K562 (cell line): ENCODE results near the gene KLHL28. TPM values are rescaled to one million over a fixed set of nuclear protein-coding genes. Genes with fewer than 3 reads are reported as not detected.

Experiments
- ATAC-seq: fragments of 200-7000 bp; cut with Tn5 transposase; 3 replicates; pipeline ENCODE4 v1.9.1; 2020; ENCODE audit warnings: moderate library complexity
- BruUV-seq: library from RNA; stranded (reverse); fragments of 400-500 nt; replicated peaks from 2 replicates; lab custom pipeline; 2021; lab: Mats Ljungman, UMichigan
- CTCF ChIA-PET: fragments of 300-600 bp; formaldehyde crosslinking; extraction: SDS; loops from one replicate; lab custom pipeline; 2021; ENCODE audit warnings: low intra/inter-chr PET ratio; lab: Yijun Ruan, JAX
- POLR2A ChIA-PET: fragments of 300-600, 350-650 bp; sonication (Branson Sonifier 250); formaldehyde crosslinking; extraction: SDS; loops from one replicate; lab custom pipeline; 2021; ENCODE audit warnings: antibody characterized with exemption, inconsistent platforms; lab: Yijun Ruan, JAX
- DNase-seq, 4 experiments: peaks; one replicate each; pipeline versions ENCODE4 v3.0.0 to v3.0.0-alpha.2; 2011 to 2018; ENCODE audit warnings: low spot score in 3 of 4, mixed read lengths in 3 of 4; ENCODE audit errors: extremely low read depth in 1 of 4
- FAIRE-seq: peaks from 2 replicates; lab custom pipeline; 2011; peaks lifted over from hg19 to GRCh38; lab: Jason Lieb, UNC
- H2AFZ ChIP-seq: 2 replicates; pipeline ENCODE4 v1.6.0; 2011; ENCODE audit warnings: low read depth, low read length, control low read depth, inconsistent platforms
- H3K27ac ChIP-seq: fragments of 200-600 bp; 3 replicates; pipeline ENCODE4 v1.8.0; 2011; ENCODE audit warnings: low read depth, mild to moderate bottlenecking, control low read depth, inconsistent platforms, low read length, moderate library complexity, mixed read lengths; ENCODE audit errors: extremely low read depth
- H3K27me3 ChIP-seq, 2 experiments: fragments of 300-600 bp in 1 of 2; 2 replicates in 1 of 2; 3 replicates in 1 of 2; pipeline versions ENCODE4 v1.6.0 to v1.8.0; 2011; ENCODE audit warnings: inconsistent platforms in 2 of 2, low read length in 2 of 2, mild to moderate bottlenecking in 1 of 2, mixed read lengths in 1 of 2, moderate library complexity in 1 of 2; ENCODE audit not compliant: control insufficient read depth in 2 of 2, insufficient read depth in 2 of 2
- H3K36me3 ChIP-seq: fragments of 300-600 bp; 3 replicates; pipeline ENCODE4 v1.8.0; 2011; ENCODE audit warnings: mild to moderate bottlenecking, low read length, inconsistent platforms; ENCODE audit not compliant: control insufficient read depth, insufficient read depth
- H3K4me1 ChIP-seq, 2 experiments: fragments of 200-600 bp in 1 of 2; replicated peaks in 1 of 2; 2 replicates in 1 of 2; 3 replicates in 1 of 2; pipeline versions ENCODE4 v1.5.1 to v1.8.0; 2011; ENCODE audit warnings: inconsistent platforms in 2 of 2, low read length in 2 of 2, mild to moderate bottlenecking in 1 of 2, mixed read lengths in 1 of 2, moderate library complexity in 1 of 2; ENCODE audit not compliant: control insufficient read depth in 2 of 2, insufficient read depth in 2 of 2
- H3K4me2 ChIP-seq: 2 replicates; pipeline ENCODE4 v1.6.1; 2011; ENCODE audit warnings: low read length, control low read depth, inconsistent platforms, mixed read lengths; ENCODE audit not compliant: insufficient read depth
- H3K4me3 ChIP-seq: fragments of 200-600 bp; sonication (generic), shearing (Covaris generic); 2 replicates; pipeline ENCODE4 v1.5.1; 2016; ENCODE audit warnings: control low read depth, inconsistent platforms
- H3K79me2 ChIP-seq: fragments of 200-600 bp; 3 replicates; pipeline ENCODE4 v1.8.0; 2011; ENCODE audit warnings: low read length, inconsistent platforms; ENCODE audit not compliant: control insufficient read depth, insufficient read depth
- H3K9ac ChIP-seq, 2 experiments: 2 replicates each; pipeline versions ENCODE4 v1.6.0 to v1.6.1; 2011; ENCODE audit warnings: low read depth in 2 of 2, low read length in 2 of 2, control low read depth in 1 of 2, inconsistent platforms in 1 of 2, mild to moderate bottlenecking in 1 of 2, mixed read lengths in 1 of 2; ENCODE audit not compliant: insufficient read depth in 1 of 2
- H3K9me1 ChIP-seq: one replicate; pipeline ENCODE4 v1.6.0; 2011; ENCODE audit warnings: inconsistent platforms, mild to moderate bottlenecking, low read length, moderate library complexity; ENCODE audit not compliant: control insufficient read depth, insufficient read depth
- H3K9me3 ChIP-seq: replicated peaks from 2 replicates; pipeline ENCODE4 v1.5.1; 2011; ENCODE audit warnings: low read depth, low read length, inconsistent platforms; ENCODE audit not compliant: control insufficient read depth, insufficient read depth
- H4K20me1 ChIP-seq: replicated peaks from 2 replicates; pipeline ENCODE4 v1.6.1; 2011; ENCODE audit warnings: low read length, inconsistent platforms, mixed read lengths; ENCODE audit not compliant: control insufficient read depth, insufficient read depth
- ETV5 ChIP-seq: sonication (generic); formaldehyde crosslinking; IDR thresholded peaks from 2 replicates; pipeline ENCODE4 v1.4.0; 2020; ENCODE audit warnings: low read depth, mild to moderate bottlenecking, missing genetic modification reagents
- ILK ChIP-seq: fragments of 450-650 bp; IDR thresholded peaks from 2 replicates; pipeline ENCODE4 v1.6.1; 2016; ENCODE audit warnings: missing genetic modification characterization, low read depth, mild to moderate bottlenecking, missing compliant biosample characterization, moderate library complexity, borderline replicate concordance
- JUND ChIP-seq, 2 experiments: IDR thresholded peaks; 2 replicates in 1 of 2; 3 replicates in 1 of 2; pipeline ENCODE4 v1.6.1; 2011; ENCODE audit warnings: borderline replicate concordance in 2 of 2, low read depth in 2 of 2, low read length in 2 of 2, improper control_type of control experiment in 1 of 2, missing biosample characterization in 1 of 2, missing genetic modification characterization in 1 of 2, missing genetic modification reagents in 1 of 2
- RBM17 ChIP-seq: fragments of 200-400 bp; formaldehyde crosslinking; IDR thresholded peaks from 2 replicates; pipeline ENCODE4 v1.6.1; 2017; ENCODE audit warnings: low read depth, mild to moderate bottlenecking, low read length, borderline replicate concordance
- SIRT6 ChIP-seq: IDR thresholded peaks from one replicate; pipeline ENCODE4 v1.6.1; 2012; ENCODE audit warnings: low read depth, mild to moderate bottlenecking, control low read depth, inconsistent platforms, low read length, moderate library complexity
- SUPT5H ChIP-seq: fragments of 450-650 bp; IDR thresholded peaks from 2 replicates; pipeline ENCODE4 v1.6.1; 2016
- ZEB2 ChIP-seq: fragments of 450-650 bp; IDR thresholded peaks from 2 replicates; pipeline ENCODE4 v1.6.1; 2016
- ZNF121 ChIP-seq: sonication (generic); formaldehyde crosslinking; conservative IDR thresholded peaks from 2 replicates; pipeline ENCODE4 v1.8.0; 2022; ENCODE audit warnings: missing genetic modification reagents
- ZSCAN32 ChIP-seq: fragments of 450-650 bp; formaldehyde crosslinking; IDR thresholded peaks from 2 replicates; pipeline ENCODE4 v1.4.0; 2020; ENCODE audit warnings: mild to moderate bottlenecking, moderate library complexity
- WGBS: fragments of 100-300 bp; shearing (Covaris generic); methylation state at CpG from one replicate; pipeline ENCODE4 v1.1.6; 2016; ENCODE audit warnings: low coverage, mixed read lengths; ENCODE audit not compliant: insufficient coverage; ENCODE audit errors: missing lambda C conversion rate; 5-methylcytosine and 5-hydroxymethylcytosine counted together
- in situ Hi-C: fragments of 300-500 bp; cut with MboI; formaldehyde crosslinking; loops from 4 replicates; pipeline ENCODE4 v1.15.0; 2018; ENCODE audit warnings: inconsistent platforms, mixed read lengths
- intact Hi-C: fragments of 100-400 bp; cut with micrococcal nuclease; formaldehyde crosslinking; loops from 2 replicates; pipeline ENCODE4 v1.14.2; 2022
- polyA plus RNA-seq, 8 experiments: library from polyadenylated mRNA; depleted of rRNA in 4 of 8; stranded (reverse) in 5 of 8; unstranded in 3 of 8; fragments of >200 nt; fragmentation: Nextera tagmentation in 2 of 8; fragmentation: Illumina TruSeq in 1 of 8; extraction: Ambion mirVana in 2 of 8; extraction: Trizol in 1 of 8; gene quantifications; 2 replicates each; pipeline versions ENCODE4 v1.2.1 to v1.2.3, GENCODE V29; 2011 to 2014; ENCODE audit warnings: inconsistent platforms in 1 of 8, missing spikeins in 1 of 8
- total RNA-seq, 7 experiments: library from RNA; depleted of rRNA in 6 of 7; stranded (reverse); fragments of >200 nt in 6 of 7; fragmentation: Illumina TruSeq in 2 of 7; extraction: Trizol in 2 of 7; gene quantifications; 2 replicates each; pipeline versions ENCODE4 v1.2.1 to v1.2.3, GENCODE V29; 2011 to 2021; ENCODE audit warnings: low replicate concordance in 1 of 7
- TF ChIP-seq, protein P1 (sequence below): fragments of 250-450 bp; sonication (Bioruptor Pico); IDR thresholded peaks from 2 replicates; pipeline ENCODE4 v1.8.0; 2022; ENCODE audit warnings: moderate library complexity, mild to moderate bottlenecking, inconsistent platforms

The KLHL28 gene
- total and polyA plus RNA-seq, 9 of the 15 experiments (the other 6 are each of a cell fraction or from before 2014, with no cell fraction given) = 1.1 to 7.5 (median 4.7) TPM

DNA sequence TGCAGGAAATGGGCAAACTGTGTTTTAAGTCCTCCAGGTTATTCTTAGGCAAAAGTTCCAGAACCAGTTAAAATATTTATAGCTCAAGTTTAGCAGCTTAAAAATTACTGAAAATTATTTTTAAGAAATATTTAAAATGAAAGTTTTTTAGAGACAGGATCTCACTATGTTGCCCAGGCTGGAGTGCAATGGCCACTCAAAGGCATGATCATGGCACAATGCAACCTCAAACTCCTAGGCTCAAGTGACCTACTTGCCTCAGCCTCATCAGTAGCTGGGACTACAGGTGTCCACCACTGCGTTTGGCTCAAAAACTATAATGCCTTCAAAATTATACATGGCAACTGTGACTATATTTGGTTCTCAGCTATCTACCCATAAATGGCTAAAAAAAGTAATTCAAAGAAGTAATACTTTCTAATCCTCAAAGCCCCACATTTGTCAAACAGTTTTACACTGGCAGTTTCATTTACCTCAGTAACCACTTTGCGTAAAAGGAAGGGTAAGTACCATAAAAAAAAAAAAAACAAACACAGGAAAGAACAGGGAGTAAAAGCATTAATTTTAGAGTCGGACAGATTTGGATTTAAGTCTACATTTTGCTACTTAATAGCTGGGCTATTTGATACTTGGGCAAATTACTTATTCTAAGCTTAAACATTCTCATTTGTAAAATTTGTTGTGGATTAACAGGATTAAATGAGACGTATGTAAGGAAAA lies 9.2 kb downstream of the KLHL28 start:
- intact Hi-C loops = no loop called here
- Histone ChIP-seq H3K79me2 (peaks cover 17% of the 10 kb centered on the region), H3K27me3 (no peaks in the 10 kb centered on the region), H3K9ac (no peak overlapping the region), H3K9me1 (no peaks in the 10 kb centered on the region), H3K27ac (no peak overlapping the region), H3K4me3 (no peak overlapping the region), H3K4me1 (no peaks in the 10 kb centered on the region), H3K36me3 (no peaks in the 10 kb centered on the region), H3K4me2 (no peak overlapping the region), H3K9me3 (no peaks in the 10 kb centered on the region), H2AFZ (no peak overlapping the region), H4K20me1 (no peaks in the 10 kb centered on the region)
- TF ChIP-seq ILK (tag) (no peak), ZNF121 (CRISPR knock-in tag) (peak; percentile 59), ETV5 (CRISPR knock-in tag) (no peak)
- ChIA-PET POLR2A (no interaction called here), CTCF (no interaction called here)
- ATAC-seq (no peak), DNase-seq (no peak), FAIRE-seq (no peak)
- in situ Hi-C loops = no loop called here
- BruUV-seq = no TSS peak
- 88% methylated on average over 4 of the region's 4 CpGs for WGBS

DNA sequence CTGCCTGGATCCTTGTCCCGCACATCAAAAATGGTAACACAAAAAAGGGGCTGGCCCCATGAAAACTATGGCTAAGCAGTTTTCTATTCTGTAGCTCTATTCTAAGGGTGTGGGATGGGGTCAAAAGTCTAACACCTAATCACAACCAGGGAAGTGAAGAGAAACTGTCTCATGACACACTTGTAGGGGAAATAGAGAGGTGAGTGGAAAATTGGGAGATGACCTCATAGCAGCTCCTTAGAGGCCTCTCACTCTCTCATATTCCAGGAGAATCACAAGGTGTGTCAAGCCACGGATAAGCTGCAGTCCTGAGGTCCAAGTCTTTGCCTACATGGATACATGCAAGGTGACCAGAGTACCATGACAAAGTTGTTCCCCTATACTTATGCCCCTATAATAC lies 10.7 kb downstream of the KLHL28 start:
- H3K4me1 ChIP-seq = no peaks in the 10 kb centered on the region

More for the DNA sequence above, 10.7 kb downstream of the KLHL28 start:
- H3K9ac ChIP-seq = no peak overlapping the region
- DNase-seq (no peak), ATAC-seq (no peak), FAIRE-seq (no peak)
- no peaks in the 10 kb centered on the region for H3K9me1 ChIP-seq
- ChIA-PET CTCF (no interaction called here), POLR2A (no interaction called here)
- H3K27ac ChIP-seq = no peak overlapping the region
- H4K20me1 ChIP-seq = no peaks in the 10 kb centered on the region
- no peak overlapping the region for H3K4me3 ChIP-seq
- no peaks in the 10 kb centered on the region for H3K27me3 ChIP-seq
- no peaks in the 10 kb centered on the region for H3K9me3 ChIP-seq
- no peak for TF ChIP-seq ILK (tag)
- no peak for TF ChIP-seq SUPT5H
- no peak for TF ChIP-seq ZEB2
- no peak for TF ChIP-seq ZSCAN32
- TF ChIP-seq, protein P1, sequence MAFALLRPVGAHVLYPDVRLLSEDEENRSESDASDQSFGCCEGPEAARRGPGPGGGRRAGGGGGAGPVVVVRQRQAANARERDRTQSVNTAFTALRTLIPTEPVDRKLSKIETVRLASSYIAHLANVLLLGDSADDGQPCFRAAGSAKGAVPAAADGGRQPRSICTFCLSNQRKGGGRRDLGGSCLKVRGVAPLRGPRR (CRISPR knock-in tag) = no peak
- no peak for TF ChIP-seq SIRT6
- TF ChIP-seq JUND (IDR thresholded peaks at IDR 0.05; ENCODE audit: borderline replicate concordance, low read depth, low read length) = no peak
- TF ChIP-seq JUND (tag; IDR thresholded peaks at IDR 0.05; ENCODE audit: borderline replicate concordance, low read depth, low read length) = no peak
- TF ChIP-seq RBM17 = no peak
- in situ Hi-C loops (no loop called here), intact Hi-C loops (no loop called here)
- no peak overlapping the region for H3K4me2 ChIP-seq
- BruUV-seq = no TSS peak
- peaks cover 3% of the 10 kb centered on the region; the same call in 2 of the 3 replicates for H3K79me2 ChIP-seq
- H2AFZ ChIP-seq = no peak overlapping the region
- WGBS = 87% methylated on average over 2 of the region's 2 CpGs
- H3K36me3 ChIP-seq = no peaks in the 10 kb centered on the region
